Embryonic facial prominence (tissue), 1 donor: ENCODE data around the gene FCHO1.
"Not testable (repeated sequence)": the region's sequence is repeated elsewhere in the genome, so short reads cannot be mapped to it uniquely, and the experiment has no call there.

Experiments
- DNase-seq: peaks from one replicate; pipeline ENCODE4 v3.0.0-alpha.2; 2016; ENCODE audit errors: extremely low spot score

Gene FCHO1

GRCh38 chr19:17764348-17764747 is 13.1 kb downstream of the FCHO1 start:
- DNase-seq = no peak

- DNase-seq = no peak
These were observed 13.9 kb downstream of the FCHO1 start for GRCh38 chr19:17765069-17765618.

DNA sequence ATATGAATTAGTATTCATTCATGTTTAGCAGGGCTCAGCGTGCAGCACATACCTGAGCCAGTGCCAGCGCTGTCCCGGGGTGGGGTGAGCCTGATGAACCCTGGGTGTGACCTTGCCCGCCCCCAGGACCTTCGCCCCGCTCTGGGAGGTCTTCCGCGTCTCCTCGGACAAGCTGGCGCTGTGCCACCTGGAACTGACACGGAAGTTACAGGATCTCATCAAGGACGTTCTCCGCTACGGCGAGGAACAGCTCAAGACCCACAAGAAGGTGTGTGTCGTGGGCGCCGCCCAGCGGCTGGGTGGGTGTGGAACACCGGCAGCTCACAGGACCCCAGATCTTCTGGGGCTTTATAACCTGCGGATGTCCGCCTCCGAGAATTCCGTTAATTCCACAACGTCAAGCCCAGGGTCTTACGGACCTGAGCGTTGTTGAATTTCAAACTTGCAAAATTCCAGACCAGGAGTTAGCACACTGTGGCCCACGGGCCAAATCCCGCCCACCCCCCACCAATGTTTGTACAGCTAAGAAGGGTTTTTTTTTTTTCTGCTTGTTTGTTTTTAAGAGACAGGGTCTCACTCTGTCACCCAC is 15.4 kb downstream of the FCHO1 start:
- DNase-seq = no peak

- no peak for DNase-seq
These were observed 16.3 kb downstream of the FCHO1 start for GRCh38 chr19:17767559-17767958.

DNA sequence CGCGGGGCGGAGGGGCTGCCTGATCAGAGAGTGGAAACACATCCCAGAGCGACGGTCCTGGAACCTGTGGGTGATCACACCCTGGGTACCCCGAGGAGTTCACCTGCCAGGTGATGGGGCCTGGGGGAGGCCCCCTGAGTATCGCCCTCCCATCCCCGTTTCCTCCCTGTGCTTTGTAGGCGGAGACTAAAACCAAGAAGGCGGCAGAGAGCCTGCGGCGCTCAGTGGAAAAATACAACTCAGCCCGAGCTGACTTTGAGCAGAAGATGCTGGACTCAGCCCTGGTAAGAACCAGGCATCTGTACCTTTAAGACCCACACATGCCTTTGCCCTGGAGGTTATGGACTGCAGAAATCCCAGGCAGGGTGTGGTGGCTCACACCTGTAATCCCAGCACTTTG is 19.3 kb downstream of the FCHO1 start:
- no peak for DNase-seq

DNA sequence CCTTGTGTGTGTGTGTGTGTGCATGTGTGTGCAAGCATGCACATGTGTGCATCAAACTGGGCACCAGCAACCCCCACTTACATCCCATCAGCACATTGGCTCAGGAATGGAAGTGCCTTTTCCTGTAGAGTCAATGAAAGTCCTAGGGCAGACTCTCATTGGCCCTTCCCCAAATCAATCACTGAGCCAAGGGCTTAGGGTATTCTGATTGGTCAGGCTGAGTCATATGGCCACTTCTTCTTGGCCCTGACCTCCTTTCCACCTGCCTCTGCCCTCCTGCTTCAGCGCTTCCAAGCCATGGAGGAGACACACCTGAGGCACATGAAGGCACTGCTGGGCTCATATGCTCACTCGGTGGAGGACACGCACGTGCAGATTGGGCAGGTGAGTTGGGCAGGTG is 20.9 kb downstream of the FCHO1 start:
- DNase-seq = no peak

- DNase-seq = no peak
These were observed 24.1 kb downstream of the FCHO1 start for GRCh38 chr19:17775245-17775927.

- DNase-seq = no peak
These were observed 24.9 kb downstream of the FCHO1 start for GRCh38 chr19:17775991-17776803.

- not testable (repeated sequence) for DNase-seq
These were observed 26.6 kb downstream of the FCHO1 start for GRCh38 chr19:17777840-17778239.

GRCh38 chr19:17778251-17778967 is 27.1 kb downstream of the FCHO1 start:
- no peak for DNase-seq

DNA sequence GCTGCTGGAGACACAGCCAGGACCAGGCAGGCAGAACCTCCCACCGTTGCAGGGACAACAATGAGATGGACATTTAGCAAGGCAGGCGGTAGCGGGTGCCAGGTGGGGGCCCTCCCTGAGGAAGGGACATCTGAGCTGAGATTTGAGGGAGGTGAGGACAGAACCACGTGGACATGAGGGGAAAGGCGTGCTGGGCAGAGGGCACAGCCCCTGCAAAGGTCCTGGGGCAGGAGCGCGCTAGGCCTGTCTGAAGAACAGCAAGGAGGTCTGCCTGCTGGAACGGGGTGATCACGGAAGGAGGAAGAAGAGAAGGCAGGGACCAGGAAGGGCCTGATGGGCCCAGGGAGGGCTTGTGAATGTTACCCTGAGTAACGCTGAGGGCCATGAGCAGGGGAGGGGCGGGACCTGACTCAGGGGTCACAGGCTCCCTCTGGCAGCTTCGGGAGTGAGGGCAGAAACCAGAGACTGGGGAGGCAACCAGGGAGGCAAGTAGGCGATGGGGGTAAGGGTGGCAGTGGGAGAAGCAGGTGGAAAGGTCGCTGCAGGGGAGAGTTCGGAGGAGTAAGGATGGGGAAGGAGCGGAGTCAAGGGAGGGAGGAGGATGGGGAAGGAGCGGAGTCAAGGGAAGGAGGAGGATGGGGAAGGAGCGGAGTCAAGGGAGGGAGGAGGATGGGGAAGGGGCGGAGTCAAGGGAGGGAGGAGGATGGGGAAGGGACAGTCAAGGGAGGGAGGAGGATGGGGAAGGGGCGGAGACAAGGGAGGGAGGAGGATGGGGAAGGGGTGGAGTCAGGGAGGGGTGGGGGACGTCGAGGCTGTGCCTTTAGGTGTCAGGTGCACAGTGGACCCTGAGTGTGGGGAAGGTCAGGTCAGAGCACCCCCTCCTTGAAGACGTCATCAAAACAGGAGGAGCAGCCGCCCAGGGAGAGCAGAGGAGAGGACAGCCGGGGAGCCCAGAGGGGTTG is 28.0 kb downstream of the FCHO1 start:
- no peak for DNase-seq

DNA sequence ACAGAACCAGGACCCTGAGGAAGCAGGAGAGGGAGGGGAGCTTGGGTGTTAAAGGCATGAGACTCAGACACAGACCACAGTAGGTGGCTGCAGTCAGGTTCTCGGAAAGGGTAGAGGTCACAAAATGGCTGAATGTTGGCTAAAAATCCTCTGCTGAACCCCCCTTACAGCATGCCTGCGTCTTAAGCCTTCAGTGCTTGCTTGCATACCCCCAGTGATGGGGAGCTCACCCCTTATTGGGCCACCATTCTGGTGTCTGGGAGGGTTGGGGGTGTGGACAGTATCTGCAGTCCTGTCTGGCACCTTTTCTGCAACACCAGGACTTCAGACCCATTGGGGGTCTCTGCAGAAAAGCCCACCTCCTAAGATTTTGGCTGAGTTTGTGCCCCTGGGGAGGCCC is 29.5 kb downstream of the FCHO1 start:
- no peak for DNase-seq

DNA sequence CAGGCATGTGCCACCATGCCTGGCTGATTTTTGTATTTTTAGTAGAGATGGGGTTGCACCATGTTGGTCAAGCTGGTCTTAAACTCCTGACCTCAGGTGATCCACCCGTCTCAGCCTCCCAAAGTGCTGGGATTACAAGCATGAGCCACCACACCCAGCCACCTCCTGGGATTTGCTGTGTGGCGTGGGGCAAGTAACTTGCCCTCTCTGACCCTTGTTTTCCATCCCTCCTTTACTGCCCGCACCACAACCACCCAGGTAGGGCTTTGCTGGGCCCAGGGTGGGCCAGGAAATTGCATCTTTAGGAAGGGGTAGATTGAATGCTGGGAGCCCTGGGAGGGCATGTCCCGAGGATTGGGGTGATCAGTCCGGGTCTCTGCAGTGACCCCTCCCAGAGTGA is 32.4 kb downstream of the FCHO1 start:
- not testable (repeated sequence) for DNase-seq

- peak; percentile 18 for DNase-seq
These were observed 33.1 kb downstream of the FCHO1 start for GRCh38 chr19:17784201-17785008.

GRCh38 chr19:17787274-17787913 is 36.1 kb downstream of the FCHO1 start:
- DNase-seq = no peak

GRCh38 chr19:17788632-17789031 is 37.4 kb downstream of the FCHO1 start:
- DNase-seq = no peak

GRCh38 chr19:17790059-17790780 is 38.9 kb downstream of the FCHO1 start:
- no peak for DNase-seq

DNA sequence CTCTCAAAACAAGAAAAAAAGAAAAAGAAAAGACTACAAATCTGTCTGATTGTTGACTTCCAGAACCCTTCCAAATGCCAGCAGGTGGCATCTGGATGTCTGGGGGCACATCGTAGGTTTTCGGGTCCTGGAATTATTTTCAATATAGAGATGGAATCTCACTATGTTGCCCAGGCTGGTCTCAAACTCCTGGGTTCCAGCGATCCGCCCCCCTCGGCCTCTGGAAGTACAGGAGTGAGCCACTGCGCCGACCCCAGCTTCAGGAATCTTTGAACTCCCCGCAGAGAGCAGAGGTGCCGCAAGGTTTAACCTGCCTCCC is 43.1 kb downstream of the FCHO1 start:
- no peak for DNase-seq
